Activated CD4-positive, alpha-beta T cell treated with anti-CD3 and anti-CD28 coated beads for 48 hours (primary cell): ENCODE results near the gene FAM219A.
"Not testable (repeated sequence)": the region's sequence is repeated elsewhere in the genome, so short reads cannot be mapped to it uniquely, and the experiment has no call there.

Experiments
- DNase-seq: peaks from one replicate; pipeline ENCODE4 v3.0.0-alpha.2; 2020

Gene FAM219A

DNA sequence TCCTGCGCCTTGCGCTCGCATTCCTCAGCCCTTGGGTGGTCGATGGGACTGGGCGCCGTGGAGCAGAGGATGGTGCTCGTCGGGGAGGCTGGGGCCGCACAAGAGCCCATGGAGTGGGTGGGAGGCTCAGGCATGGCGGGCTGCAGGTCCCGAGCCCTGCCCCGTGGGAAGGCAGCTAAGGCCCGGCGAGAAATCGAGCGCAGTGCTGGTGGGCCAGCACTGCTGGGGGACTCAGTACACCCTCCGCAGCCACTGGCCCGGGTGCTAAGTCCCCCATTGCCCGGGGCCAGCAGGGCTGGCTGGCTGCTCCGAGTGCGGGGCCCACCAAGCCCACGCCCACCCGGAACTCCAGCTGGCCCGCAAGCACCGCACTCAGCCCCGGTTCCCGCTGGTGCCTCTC is 24.4 kb upstream of the FAM219A start:
- DNase-seq: not testable (repeated sequence)

DNA sequence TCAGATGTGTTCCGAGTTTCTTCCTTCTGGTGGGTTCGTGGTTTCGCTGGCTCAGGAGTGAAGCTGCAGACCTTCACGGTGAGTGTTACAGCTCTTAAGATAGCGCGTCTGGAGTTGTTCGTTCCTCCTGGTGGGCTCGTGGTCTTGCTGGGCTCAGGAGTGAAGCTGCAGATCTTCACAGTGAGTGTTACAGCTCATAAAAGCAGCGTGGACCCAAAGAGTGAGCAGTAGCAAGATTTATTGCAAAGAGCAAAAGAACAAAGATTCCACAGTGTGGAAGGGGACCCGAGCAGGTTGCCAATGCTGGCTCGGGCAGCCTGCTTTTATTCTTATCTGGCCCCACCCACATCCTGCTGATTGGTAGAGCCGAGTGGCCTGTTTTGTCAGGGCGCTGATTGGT is 23.2 kb upstream of the FAM219A start:
- not testable (repeated sequence) for DNase-seq

DNA sequence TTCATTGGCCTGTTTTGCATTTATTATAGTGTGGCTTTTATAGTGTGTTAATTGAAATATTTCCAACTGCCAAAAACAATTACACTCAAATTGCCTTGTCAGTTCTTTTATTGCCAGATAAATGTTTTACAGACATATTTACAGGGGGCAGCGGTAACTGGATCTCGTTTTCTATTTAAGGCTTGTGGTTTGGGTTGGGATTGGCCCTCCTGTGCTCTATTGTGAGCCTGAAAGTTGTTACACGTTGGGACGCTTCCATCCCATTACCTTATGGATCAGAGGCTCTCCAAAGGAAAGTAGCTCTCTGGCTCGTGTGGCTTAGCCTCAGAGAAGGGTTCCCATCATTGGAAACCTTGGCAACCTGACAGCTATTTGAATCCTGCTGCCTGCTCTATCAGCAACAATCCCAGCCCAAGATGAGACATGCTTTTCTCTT is 21.1 kb upstream of the FAM219A start:
- no peak for DNase-seq

DNA sequence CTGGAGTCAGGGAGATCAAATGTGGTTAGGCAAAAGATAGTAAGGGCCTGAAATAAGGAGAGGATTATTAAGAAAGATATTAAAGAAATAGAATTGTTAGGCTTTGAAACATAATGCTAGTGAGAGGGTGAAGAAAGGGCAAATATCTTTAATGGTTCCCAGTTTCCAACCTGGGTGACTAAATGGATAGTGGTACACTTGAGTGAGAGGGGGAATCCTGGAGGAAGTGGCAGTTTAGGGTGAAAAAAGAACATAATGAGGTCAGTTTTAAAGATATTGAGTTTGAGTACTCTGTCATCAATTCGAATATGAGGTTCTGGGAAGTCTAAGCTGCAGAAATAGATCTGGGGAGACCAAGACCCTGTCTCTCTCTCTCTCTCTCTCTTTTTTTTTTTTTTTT is 19.2 kb upstream of the FAM219A start:
- no peak for DNase-seq

DNA sequence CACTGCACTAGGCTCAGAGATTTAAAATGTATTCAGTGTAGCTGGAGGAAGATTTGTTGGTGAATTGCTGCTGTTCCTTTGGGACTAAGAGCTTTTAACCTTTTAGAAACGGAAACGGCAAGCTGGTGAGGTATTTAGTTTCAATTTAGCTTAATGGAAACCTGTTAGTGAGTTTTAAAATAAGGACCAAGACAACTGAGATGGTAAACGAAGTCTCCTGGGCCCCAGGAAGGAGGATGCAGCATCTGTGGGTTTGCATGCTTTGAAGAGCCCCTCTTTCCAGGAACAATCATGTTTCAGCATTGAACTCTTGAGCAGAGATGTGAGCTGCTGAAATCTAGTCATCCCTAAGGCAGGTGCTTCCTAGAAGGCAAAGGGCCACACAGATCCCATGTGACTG is 16.7 kb upstream of the FAM219A start:
- no peak for DNase-seq

DNA sequence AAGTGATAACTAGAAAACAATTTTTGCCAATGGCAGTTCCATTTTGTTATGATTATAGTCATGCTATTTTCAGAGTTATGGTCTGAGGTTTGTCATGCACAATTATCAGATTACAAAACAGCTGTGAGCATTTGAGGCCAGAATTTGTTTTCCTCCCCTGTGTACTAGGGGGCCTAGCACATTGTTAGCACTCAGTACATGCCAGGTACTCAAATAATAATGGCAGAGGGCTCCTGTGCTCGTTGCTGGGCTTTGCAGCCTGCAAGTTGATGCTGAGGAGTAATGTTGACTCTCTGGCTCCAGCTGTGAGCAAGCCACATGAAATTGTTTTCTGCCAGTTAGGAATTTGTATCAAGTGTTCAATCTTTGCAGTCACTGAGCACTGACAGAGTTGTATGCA is 7.1 kb upstream of the FAM219A start:
- no peak for DNase-seq

DNA sequence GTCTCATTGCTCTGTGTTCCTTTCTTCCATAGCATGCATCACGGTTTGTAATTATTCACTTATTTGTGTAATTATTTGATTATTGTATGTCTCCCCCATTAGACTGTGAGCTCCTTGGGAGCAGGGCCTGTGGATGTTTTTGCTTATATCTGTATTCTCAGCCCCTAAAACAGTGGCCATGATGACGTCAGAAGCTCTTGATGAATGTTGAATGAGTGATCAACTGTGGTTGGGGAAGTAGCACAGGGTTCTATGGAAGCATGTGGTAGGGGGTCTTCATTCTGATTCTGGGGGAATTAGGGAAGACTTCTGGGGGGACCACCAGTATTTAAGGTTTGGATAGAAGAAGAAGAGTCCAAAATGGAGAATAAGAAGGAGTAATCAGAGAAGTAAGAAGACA is 6.2 kb upstream of the FAM219A start:
- no peak for DNase-seq

DNA sequence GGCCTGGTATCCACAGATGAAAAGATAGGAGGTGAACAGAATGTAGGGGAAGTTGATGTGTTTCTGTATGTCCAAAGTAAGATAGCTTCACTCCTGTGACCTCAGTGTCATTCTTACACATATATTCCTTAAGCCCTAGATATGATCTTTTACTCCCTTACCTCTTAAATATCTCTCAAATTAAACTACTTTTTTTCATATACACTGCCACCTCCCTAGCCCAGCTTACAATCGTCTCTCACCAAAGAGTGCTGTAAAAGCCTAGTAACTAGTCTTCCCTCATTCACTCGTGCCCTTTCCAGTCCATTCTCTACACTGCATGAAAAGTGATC is 5.5 kb upstream of the FAM219A start:
- no peak for DNase-seq

DNA sequence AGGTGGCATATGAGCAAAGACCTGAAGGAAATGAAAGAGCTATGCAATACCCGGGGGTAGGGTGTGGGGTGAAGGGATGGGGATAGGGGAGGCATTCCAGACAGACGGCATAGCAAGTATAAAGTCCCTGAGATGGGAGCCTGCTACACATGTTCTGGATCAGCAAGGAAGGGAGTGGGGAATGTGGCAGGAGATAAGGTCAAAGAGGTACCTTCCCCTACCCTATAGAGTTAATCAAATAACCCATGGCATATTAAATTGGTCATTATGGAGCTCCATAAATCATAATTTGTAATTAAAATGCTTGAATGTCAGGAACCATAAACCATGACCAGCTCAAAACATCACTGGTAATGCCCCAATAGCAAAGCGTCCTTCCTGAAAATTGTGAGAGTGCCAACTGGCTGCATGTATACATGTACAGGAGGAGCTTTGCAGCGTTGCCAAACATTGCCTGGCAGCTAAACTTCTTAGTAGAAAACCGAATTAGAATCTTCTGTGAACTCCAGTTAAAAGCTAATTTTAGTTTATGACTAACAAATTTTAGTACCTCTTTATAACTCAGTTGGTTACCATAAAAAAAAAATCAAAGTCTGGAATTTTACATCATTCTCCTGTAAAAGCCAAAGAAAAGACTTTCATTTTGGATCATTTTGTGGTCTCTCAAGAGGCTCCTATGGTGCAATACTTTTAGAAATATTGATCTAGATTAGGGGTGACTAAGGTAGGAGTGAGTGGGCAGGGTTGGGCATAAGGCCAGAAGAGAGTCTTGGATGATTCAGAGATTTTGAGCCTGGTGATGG is 4.9 kb upstream of the FAM219A start:
- peak; percentile 88 for DNase-seq

DNA sequence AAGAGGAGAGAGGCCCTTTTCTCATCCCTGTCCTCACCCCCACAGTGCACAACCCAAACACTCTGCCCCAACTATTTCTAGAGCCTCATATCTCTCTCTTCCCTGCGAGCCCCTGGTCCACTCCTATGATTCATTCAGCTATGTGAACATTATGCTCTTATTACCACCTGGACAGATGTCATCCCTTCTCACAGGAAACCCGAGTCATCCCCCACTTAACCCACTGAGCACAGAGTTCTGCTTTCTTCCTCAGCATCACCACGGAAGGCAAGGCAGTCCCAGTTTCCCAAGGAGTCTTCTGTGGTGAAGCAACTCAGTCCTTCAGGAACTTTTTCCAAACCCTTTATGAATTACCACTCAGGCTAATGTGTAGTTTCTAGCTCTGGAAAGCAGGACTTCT is 1.6 kb upstream of the FAM219A start:
- DNase-seq: no peak

DNA sequence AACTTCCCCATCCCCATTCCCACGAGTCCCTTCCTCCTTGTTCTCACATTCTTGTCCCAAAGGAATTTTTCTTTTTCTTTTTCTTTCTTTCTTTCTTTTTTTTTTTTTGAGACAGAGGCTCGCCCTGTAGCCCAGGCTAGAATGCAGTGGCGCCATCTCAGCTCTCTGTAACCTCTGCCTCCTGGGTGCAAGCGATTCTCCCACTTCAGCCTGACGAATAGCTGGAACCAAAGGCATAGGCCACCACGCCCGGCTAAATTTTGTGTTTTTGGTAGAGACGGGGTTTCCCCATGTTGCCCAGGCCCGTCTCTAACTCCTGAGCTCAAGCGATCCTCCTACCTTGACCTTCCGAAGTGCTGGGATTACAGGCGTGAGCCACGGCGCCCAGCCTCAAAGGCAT is 986 bp upstream of the FAM219A start:
- DNase-seq: no peak

DNA sequence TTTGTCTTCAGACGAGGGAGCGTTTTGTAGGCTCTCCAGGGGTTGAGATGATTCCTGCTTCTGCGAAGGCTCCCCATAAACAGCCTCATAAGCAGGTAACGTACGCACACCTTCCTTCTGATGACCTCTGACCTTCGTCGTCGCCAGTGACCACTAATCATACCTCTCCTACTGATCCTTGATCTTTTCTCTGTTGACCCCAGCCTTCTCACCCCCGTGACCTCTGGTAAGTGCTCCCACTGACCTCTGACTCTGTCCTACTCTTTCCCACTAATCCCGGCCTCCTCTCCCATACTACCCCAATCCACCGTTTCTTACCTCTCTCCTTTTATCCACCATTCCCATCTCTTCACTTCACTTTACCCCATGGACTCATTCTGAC is 580 bp upstream of the FAM219A start:
- DNase-seq: no peak

DNA sequence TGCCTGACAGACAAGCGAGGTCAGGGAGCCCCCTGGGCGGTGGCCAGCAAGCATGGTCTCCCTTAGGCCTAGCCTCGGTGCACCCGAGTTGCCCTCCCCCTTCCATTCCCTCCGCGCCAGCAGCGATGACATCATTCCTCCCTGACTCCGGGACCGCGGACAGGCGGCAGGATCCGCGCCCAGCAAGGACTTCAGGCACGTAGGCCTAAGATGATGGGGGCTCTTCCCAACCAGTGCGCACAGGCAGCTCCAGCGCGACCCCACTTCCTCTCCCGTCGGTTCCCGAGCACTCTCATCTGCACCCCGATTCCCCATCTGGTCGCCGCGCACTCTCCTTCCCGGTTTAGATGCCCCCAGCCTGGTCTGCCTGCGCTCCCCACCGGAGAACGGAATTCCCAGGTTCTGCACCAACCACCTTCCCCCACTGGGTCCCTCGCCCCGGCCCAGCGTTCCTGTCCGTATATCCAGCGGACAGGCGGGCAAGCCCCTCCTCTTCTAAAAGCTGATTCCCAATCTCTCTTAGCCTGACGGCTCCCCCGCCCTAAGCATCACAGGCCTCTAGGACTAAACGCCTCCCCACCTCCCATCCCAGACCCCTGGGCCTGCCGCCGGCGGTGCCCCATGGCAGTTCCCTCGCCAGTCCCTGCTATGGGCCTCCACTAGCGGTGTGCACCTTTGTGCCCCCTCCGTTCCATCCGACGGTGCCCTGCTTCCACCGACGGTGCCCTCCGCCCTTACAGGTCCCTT is 931 bp downstream of the FAM219A start:
- peak; percentile 28 for DNase-seq

DNA sequence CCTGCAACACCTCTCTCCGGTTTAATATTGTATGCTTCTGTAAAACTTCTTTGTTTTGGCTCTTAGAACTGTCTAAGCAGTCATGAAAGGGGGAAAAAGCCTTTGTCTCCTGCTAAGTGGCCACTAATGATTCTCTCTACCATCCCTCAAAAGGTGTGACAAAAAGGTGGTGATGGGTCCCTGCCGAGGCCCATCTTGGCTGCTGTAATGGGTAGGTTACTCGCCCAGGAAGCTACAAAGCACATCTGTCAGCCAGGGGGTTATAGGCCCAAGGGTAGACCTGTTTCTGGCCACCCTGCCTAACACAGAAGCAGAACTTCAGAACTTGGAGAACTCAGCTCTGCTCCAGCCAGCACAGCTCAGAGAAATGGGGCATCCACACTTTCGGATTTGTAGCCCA is 1.6 kb downstream of the FAM219A start:
- no peak for DNase-seq

DNA sequence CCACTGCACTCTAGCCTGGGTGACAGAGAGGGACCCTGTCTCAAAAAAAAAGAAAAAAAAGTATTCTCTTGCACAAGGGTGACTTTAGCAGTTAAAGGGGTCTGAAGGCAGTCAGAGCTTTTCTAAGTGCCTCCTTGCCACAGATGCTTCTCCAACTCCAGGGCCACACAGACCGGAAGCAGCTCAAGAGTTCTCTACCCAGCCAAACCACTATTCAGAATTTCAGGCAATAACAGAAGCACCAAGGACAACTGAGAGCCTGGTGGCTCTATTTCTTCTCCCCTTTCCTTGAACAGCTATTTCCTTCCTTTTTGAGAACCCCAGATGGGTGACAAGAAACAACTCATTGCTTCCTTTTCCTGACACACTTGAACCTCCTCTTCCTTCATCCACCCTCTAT is 2.2 kb downstream of the FAM219A start:
- DNase-seq: no peak

DNA sequence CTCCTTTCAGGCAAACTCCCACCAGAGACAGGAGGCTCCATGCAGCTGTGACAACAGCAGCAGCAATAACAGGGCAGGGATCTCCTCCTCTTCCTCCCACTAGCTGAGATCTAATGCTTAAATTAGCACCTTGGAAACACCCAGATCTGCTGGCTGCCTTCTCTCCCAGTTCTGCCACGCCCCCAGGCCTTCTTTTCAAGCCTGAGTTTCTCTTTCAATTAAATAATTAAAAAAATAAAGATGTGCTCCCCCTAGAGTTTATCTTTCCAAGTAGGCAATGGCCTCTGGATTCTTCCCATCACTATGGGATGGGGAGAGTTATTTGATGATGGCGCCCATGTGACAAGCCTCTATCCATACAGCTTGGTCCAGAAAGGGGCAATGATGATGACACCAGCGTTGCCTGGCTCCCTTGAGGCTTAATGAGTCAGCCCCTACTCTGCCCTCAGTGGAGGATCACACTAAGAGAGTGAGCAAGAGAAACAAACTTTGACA is 3.8 kb downstream of the FAM219A start:
- DNase-seq: peak; percentile 66

DNA sequence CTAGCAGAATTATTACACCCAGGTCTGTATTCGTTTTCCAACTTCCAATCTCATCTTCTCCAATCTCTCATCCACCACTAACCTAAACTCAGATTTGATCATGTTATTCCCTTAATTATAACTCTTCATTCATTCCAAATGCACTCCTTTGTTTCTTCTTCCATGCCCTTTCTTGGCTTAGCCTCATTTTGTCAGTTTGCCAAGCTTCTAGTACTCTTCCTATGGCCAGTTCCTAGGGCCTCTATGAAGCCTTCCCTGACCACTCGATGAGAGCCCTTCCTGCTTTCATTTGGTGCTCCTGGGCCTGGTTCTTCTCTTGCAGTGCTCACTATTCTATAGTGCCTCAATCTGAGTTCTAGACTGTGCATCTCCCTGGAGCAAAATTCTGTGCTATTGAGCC is 5.8 kb downstream of the FAM219A start:
- no peak for DNase-seq

DNA sequence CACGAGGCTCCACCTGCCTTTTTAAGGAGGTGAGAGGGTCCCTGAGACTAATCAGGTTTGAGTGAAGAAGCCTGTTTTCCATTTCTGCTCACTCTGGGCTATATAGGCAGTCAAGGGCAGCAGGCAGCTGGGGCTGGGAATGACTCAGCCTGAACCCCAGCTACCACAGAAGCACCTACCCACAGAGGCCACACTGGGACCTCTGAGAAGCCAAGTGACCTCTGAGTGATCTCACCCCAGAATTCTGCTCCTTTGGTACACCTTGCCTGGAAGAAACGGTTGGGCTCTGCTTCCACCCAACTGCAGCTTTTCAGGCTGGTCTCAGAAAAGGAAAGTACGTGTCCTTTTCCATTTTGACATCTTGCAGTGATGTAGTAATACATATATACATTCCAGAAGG is 6.8 kb downstream of the FAM219A start:
- peak; percentile 43 for DNase-seq

DNA sequence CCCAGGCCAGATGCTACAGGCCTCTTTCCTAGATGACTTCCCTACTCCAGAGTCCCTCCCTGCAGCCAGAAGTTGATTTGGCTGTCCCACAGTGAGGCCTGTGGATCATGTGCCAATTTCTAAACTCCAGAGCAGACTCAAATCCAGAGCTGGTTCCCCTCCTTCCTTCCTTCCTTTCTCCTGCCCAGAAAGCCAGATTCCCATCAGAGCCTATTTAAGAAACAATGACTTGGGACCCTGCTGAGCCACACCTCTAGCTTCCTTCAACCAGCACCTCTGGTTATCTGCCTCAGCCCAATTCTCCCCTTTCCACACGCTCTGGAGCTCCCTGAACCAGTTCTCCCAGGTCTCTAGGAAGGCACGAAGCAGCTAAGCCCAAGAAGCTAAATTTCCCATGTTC is 7.2 kb downstream of the FAM219A start:
- no peak for DNase-seq

DNA sequence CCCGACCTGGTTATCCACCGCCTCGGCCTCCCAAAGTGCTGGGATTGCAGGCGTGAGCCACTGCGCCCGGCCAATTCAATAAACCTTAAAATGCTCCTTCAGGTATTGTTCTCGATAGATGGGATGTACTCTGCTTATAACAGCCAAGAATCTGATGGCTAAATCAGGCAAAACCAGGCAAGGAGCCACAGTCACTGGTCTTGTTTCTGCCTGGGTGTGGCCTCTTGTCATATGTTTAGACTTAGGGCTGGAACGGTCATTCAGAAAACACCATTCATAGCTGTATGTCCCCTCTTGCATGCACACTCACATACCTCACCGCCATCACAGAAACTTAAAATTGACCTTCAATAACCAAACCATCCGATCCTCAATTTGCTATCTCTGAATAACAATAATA is 7.7 kb downstream of the FAM219A start:
- no peak for DNase-seq

DNA sequence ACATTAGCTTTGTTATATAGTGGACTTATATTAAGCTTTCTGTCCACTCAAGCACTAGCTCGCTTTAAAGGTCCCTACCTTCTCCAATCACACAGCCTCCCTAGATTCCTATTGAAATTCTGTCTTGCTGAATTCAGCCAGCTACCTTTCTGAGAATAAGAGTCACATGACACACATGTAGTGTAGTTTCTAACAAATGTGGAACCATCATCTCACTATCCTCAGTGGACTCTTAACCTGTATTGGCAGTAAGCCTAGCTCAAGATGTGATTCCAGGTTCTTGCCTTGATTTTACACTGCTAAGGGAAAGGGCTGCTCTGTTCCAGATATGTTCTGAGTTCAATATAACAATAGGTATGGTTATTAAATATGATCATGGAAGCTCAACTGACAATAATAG is 11.4 kb downstream of the FAM219A start:
- no peak for DNase-seq

DNA sequence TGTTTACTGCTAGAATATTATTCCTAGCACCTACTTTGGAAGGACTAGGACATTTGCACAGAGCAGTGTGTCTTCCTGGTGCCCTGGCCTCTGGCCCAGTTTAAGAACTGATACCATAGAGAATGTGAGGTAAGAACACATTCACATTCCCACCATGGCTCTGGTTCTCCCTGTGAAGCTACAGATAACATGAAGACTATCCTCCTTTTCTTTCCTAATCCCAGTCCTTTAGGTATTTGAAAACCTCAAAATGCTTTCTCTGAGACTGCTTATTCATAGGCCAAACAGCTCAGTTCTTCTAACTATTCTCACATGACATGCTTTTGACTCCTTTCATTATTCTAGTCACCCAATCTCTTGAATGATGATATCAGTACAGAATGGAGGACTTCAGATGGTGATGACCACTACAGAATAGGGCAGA is 11.9 kb downstream of the FAM219A start:
- DNase-seq: no peak

DNA sequence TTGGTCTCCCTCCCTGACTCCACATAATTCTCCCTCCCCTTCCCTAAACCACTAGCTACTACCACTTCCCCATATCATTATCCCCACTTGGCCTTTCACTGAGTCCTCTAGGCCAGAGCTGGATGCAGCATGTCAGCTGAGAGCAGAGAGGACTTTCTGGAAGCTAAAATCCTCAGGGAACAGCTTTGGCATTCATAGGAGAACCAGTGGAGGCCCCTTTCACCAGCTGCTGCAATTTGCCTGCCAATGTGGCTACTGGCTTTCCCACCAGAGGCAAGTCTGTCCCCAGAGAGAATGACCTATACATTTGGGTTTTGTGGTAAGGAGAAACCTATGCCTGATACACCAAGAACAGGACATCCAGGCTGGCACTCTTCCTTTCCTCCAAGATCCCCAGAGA is 14.4 kb downstream of the FAM219A start:
- DNase-seq: no peak

DNA sequence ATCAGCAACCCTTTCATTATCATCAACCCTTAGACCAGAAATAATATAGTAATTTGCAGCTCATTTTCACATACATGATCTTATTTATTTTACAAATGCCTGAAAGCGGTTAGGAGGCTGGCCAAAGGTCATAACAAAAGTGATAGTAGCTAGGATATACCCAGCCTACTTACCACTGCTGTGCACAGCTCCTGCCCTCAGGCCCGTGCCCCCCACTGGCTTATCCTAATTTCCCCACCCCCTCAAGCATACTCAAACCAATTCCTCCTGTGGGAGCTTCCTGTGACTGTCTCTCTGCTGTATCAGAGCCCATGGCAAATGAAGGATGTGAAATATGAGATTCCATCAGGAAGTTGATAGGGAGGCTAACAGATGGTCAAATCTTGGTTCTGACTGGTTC is 14.8 kb downstream of the FAM219A start:
- DNase-seq: no peak

DNA sequence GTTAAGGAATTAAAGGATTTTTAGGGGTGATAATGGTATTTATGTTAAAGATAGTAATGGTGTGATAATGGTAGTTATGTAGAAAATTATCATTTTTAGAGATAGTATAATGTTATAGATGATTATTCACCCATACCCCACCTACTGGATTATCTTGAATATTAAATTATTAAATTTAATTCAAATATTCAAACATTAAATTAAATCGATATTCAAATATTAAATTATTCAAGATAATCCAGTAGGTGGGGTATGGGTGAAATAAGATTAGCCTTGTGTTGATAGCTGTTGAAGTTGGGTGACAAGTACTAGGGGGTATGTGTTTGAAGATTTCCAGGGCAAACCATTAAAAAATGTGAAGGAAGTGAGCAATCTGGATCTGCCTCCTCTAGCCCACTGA is 15.6 kb downstream of the FAM219A start:
- DNase-seq: no peak
